ENCODE data around the gene TMC8.

- TF ChIP-seq POLR2A (IDR thresholded peaks at IDR 0.05) (no peak), CTCF (IDR thresholded peaks at IDR 0.05) (no peak), EP300 (IDR thresholded peaks at IDR 0.05; ENCODE audit: low read depth) (no peak)
Measured at GRCh38 chr17:78184868-78185267, 54.3 kb downstream of the TMC8 start.

All from transverse colon (tissue), 3 donors.